Parathyroid adenoma (tissue), 2 donors: ENCODE results near the gene SPECC1.
A peak's percentile ranks its signal among the peaks of the same experiment; 100 is the strongest.

Experiments
- H2AFZ ChIP-seq: fragments of 300-600 bp; sonication (generic); one replicate; pipeline ENCODE4 v1.7.0; 2017; ENCODE audit warnings: antibody characterized with exemption, mild to moderate bottlenecking
- H3K27ac ChIP-seq: fragments of 300-600 bp; sonication (generic); one replicate; pipeline ENCODE4 v1.7.0; 2017
- H3K27me3 ChIP-seq: fragments of 300-600 bp; sonication (generic); one replicate; pipeline ENCODE4 v1.7.0; 2017; ENCODE audit warnings: low read length; ENCODE audit not compliant: control insufficient read depth, insufficient read depth
- H3K36me3 ChIP-seq: fragments of 300-600 bp; sonication (generic); one replicate; pipeline ENCODE4 v1.7.0; 2017; ENCODE audit warnings: low read length; ENCODE audit not compliant: control insufficient read depth, insufficient read depth
- H3K4me1 ChIP-seq: fragments of 300-600 bp; sonication (generic); one replicate; pipeline ENCODE4 v1.7.0; 2017; ENCODE audit warnings: control low read depth
- H3K4me2 ChIP-seq: fragments of 300-600 bp; sonication (generic); one replicate; pipeline ENCODE4 v1.7.0; 2017; ENCODE audit warnings: low read length
- H3K4me3 ChIP-seq: fragments of 300-600 bp; sonication (generic); one replicate; pipeline ENCODE4 v1.7.0; 2017; ENCODE audit warnings: low read depth, low read length
- H3K79me2 ChIP-seq: fragments of 300-600 bp; sonication (generic); one replicate; pipeline ENCODE4 v1.7.0; 2017; ENCODE audit warnings: control low read depth
- H3K9ac ChIP-seq: fragments of 300-600 bp; sonication (generic); one replicate; pipeline ENCODE4 v1.7.0; 2017; ENCODE audit warnings: mild to moderate bottlenecking
- H3K9me3 ChIP-seq: fragments of 300-600 bp; sonication (generic); one replicate; pipeline ENCODE4 v1.7.0; 2017; ENCODE audit warnings: low read length; ENCODE audit not compliant: control insufficient read depth
- CTCF ChIP-seq: fragments of 300-600 bp; sonication (generic); IDR thresholded peaks from one replicate; pipeline ENCODE4 v1.7.0; 2017; ENCODE audit warnings: antibody characterized with exemption, mild to moderate bottlenecking
- donor health status: primary hyperparathyroidism.

The SPECC1 gene

GRCh38 chr17:20091174-20092029 is 82.2 kb downstream of the SPECC1 start:
- H3K4me1 ChIP-seq: peaks cover 11% of the 10 kb centered on the region
- H3K27ac ChIP-seq: peak overlapping the region; percentile 71
- no peaks in the 10 kb centered on the region for H3K9me3 ChIP-seq
- peaks cover 3% of the 10 kb centered on the region for H3K79me2 ChIP-seq
- no peak for TF ChIP-seq CTCF
- H3K27me3 ChIP-seq: no peaks in the 10 kb centered on the region
- H3K36me3 ChIP-seq: no peaks in the 10 kb centered on the region
- H3K9ac ChIP-seq: no peak overlapping the region
- H3K4me2 ChIP-seq: no peak overlapping the region
- H3K4me3 ChIP-seq: no peak overlapping the region
- H2AFZ ChIP-seq: peak overlapping the region; percentile 28

- H3K4me2 ChIP-seq: no peak overlapping the region
- TF ChIP-seq CTCF: no peak
- H3K4me3 ChIP-seq: no peak overlapping the region
- H2AFZ ChIP-seq: peak overlapping the region; percentile 18
- H3K4me1 ChIP-seq: peaks cover 11% of the 10 kb centered on the region
- H3K9ac ChIP-seq: no peak overlapping the region
- peaks cover 3% of the 10 kb centered on the region for H3K79me2 ChIP-seq
- peak overlapping the region; percentile 71 for H3K27ac ChIP-seq
- H3K36me3 ChIP-seq: no peaks in the 10 kb centered on the region
- H3K27me3 ChIP-seq: no peaks in the 10 kb centered on the region
- H3K9me3 ChIP-seq: no peaks in the 10 kb centered on the region
These were observed 83.2 kb downstream of the SPECC1 start for GRCh38 chr17:20092261-20092867.

GRCh38 chr17:20092973-20093626 is 83.9 kb downstream of the SPECC1 start:
- Histone ChIP-seq H3K79me2 (no peaks in the 10 kb centered on the region), H3K27me3 (no peaks in the 10 kb centered on the region), H3K36me3 (no peaks in the 10 kb centered on the region), H2AFZ (no peak overlapping the region), H3K27ac (peak overlapping the region; percentile 71), H3K4me1 (peaks cover 11% of the 10 kb centered on the region), H3K9me3 (no peaks in the 10 kb centered on the region), H3K9ac (no peak overlapping the region), H3K4me3 (no peak overlapping the region), H3K4me2 (no peak overlapping the region)
- TF ChIP-seq CTCF: no peak

- H2AFZ ChIP-seq: peak overlapping the region; percentile 19
- H3K27me3 ChIP-seq: no peaks in the 10 kb centered on the region
- no peaks in the 10 kb centered on the region for H3K9me3 ChIP-seq
- peaks cover 11% of the 10 kb centered on the region for H3K4me1 ChIP-seq
- no peaks in the 10 kb centered on the region for H3K79me2 ChIP-seq
- TF ChIP-seq CTCF: no peak
- no peak overlapping the region for H3K4me3 ChIP-seq
- H3K36me3 ChIP-seq: no peaks in the 10 kb centered on the region
- no peak overlapping the region for H3K9ac ChIP-seq
- H3K4me2 ChIP-seq: no peak overlapping the region
- H3K27ac ChIP-seq: peak overlapping the region; percentile 25
These were observed 85.6 kb downstream of the SPECC1 start for GRCh38 chr17:20094777-20095176.
